IMR-90 (cell line): ENCODE data around the gene SPTLC3. TPM values are rescaled to one million over a fixed set of nuclear protein-coding genes. Genes with fewer than 3 reads are reported as not detected.

Experiments
- ATAC-seq: fragments of 200-7000 bp; cut with Tn5 transposase; 2 replicates; pipeline ENCODE4 v1.9.1; 2020; ENCODE audit warnings: low read depth, mild to moderate bottlenecking, moderate library complexity
- BruUV-seq: library from RNA; stranded (reverse); fragments of 400-500 nt; replicated peaks from 2 replicates; lab custom pipeline; 2021; lab: Mats Ljungman, UMichigan
- CTCF ChIA-PET: fragments of 300-600 bp; formaldehyde crosslinking; extraction: SDS; loops from one replicate; lab custom pipeline; 2021; ENCODE audit warnings: antibody characterized with exemption; lab: Yijun Ruan, JAX
- POLR2A ChIA-PET: fragments of 300-600 bp; sonication (Branson Sonifier 250); formaldehyde crosslinking; loops from one replicate; lab custom pipeline; 2022; ENCODE audit warnings: antibody characterized with exemption; ENCODE audit not compliant: unreplicated experiment; lab: Charles Lee
- DNase-seq: peaks from one replicate; pipeline ENCODE4 v3.0.0; 2013
- H2AFZ ChIP-seq: replicated peaks from 2 replicates; pipeline ENCODE3; 2013; ENCODE audit warnings: low read length, mild to moderate bottlenecking; ENCODE audit not compliant: poor library complexity
- H2AK5ac ChIP-seq: 2 replicates; pipeline ENCODE4 v1.6.1; 2013; ENCODE audit warnings: low read depth, low read length, inconsistent platforms
- H2AK9ac ChIP-seq: replicated peaks from 2 replicates; pipeline ENCODE3; 2013; ENCODE audit warnings: mild to moderate bottlenecking, low read depth, low read length, moderate library complexity; ENCODE audit not compliant: poor library complexity
- H2BK120ac ChIP-seq: 2 replicates; pipeline ENCODE4 v1.6.1; 2013; ENCODE audit warnings: low read depth, low read length, inconsistent platforms
- H2BK15ac ChIP-seq: 3 replicates; pipeline ENCODE4 v1.6.1; 2013; ENCODE audit warnings: low read depth, low read length, inconsistent platforms
- H2BK20ac ChIP-seq: 2 replicates; pipeline ENCODE4 v1.6.1; 2013; ENCODE audit warnings: low read depth, mild to moderate bottlenecking, inconsistent platforms, low read length, moderate library complexity
- H2BK5ac ChIP-seq: 2 replicates; pipeline ENCODE4 v1.6.1; 2013; ENCODE audit warnings: mild to moderate bottlenecking, low read depth, low read length, inconsistent platforms; ENCODE audit not compliant: poor library complexity, severe bottlenecking
- H3K14ac ChIP-seq: replicated peaks from 2 replicates; pipeline ENCODE4 v1.6.1; 2013; ENCODE audit warnings: low read depth, low read length, inconsistent platforms
- H3K18ac ChIP-seq: 2 replicates; pipeline ENCODE4 v1.6.1; 2013; ENCODE audit warnings: low read depth, low read length, control low read depth
- H3K23ac ChIP-seq: 2 replicates; pipeline ENCODE4 v1.6.1; 2013; ENCODE audit warnings: low read depth, low read length, inconsistent platforms
- H3K27ac ChIP-seq: 2 replicates; pipeline ENCODE4 v1.5.1; 2013; ENCODE audit warnings: mild to moderate bottlenecking, control low read depth, low read length; ENCODE audit not compliant: insufficient read depth
- H3K27me3 ChIP-seq: 2 replicates; pipeline ENCODE4 v1.6.1; 2013; ENCODE audit warnings: low read length; ENCODE audit not compliant: control insufficient read depth, insufficient read depth
- H3K36me3 ChIP-seq: 2 replicates; pipeline ENCODE4 v1.6.1; 2013; ENCODE audit warnings: low read length, mixed read lengths; ENCODE audit not compliant: control insufficient read depth, insufficient read depth
- H3K4ac ChIP-seq: 2 replicates; pipeline ENCODE4 v1.6.1; 2013; ENCODE audit warnings: low read depth, low read length, inconsistent platforms
- H3K4me1 ChIP-seq: 2 replicates; pipeline ENCODE4 v1.6.1; 2013; ENCODE audit warnings: low read length, mixed read lengths; ENCODE audit not compliant: control insufficient read depth, insufficient read depth
- H3K4me2 ChIP-seq: 2 replicates; pipeline ENCODE4 v1.6.1; 2013; ENCODE audit warnings: low read depth, mild to moderate bottlenecking, control low read depth, low read length, moderate library complexity
- H3K4me3 ChIP-seq: 2 replicates; pipeline ENCODE4 v1.5.1; 2013; ENCODE audit warnings: low read depth, mild to moderate bottlenecking, control low read depth, low read length, moderate library complexity; ENCODE audit not compliant: insufficient read depth
- H3K56ac ChIP-seq: 2 replicates; pipeline ENCODE4 v1.6.1; 2013; ENCODE audit warnings: low read length, inconsistent platforms; ENCODE audit not compliant: insufficient read depth; ENCODE audit errors: extremely low read depth
- H3K79me1 ChIP-seq, 2 experiments: 2 replicates each; pipeline ENCODE4 v1.6.1; 2013; ENCODE audit warnings: low read length in 2 of 2, inconsistent platforms in 1 of 2, low read depth in 1 of 2
- H3K9ac ChIP-seq: 2 replicates; pipeline ENCODE4 v1.6.1; 2013; ENCODE audit warnings: low read depth, low read length, control low read depth
- H3K9me1 ChIP-seq: 2 replicates; pipeline ENCODE4 v1.6.1; 2013; ENCODE audit warnings: low read length, inconsistent platforms; ENCODE audit not compliant: insufficient read depth
- H3K9me3 ChIP-seq: 2 replicates; pipeline ENCODE4 v1.6.1; 2013; ENCODE audit warnings: low read length; ENCODE audit not compliant: control insufficient read depth, insufficient read depth
- H4K20me1 ChIP-seq: 2 replicates; pipeline ENCODE4 v1.6.1; 2013; ENCODE audit warnings: low read length, inconsistent platforms; ENCODE audit not compliant: insufficient read depth
- H4K5ac ChIP-seq: 2 replicates; pipeline ENCODE4 v1.6.1; 2013; ENCODE audit warnings: mild to moderate bottlenecking, low read depth, low read length, control low read depth
- H4K8ac ChIP-seq, 2 experiments: 2 replicates each; pipeline ENCODE4 v1.6.1; 2013; ENCODE audit warnings: low read depth in 2 of 2, low read length in 2 of 2, control low read depth in 1 of 2, inconsistent platforms in 1 of 2
- H4K91ac ChIP-seq: 2 replicates; pipeline ENCODE4 v1.6.1; 2013; ENCODE audit warnings: low read depth, low read length, inconsistent platforms; ENCODE audit not compliant: insufficient read depth
- CEBPB ChIP-seq: IDR thresholded peaks from 2 replicates; pipeline ENCODE4 v1.6.1; 2012; ENCODE audit warnings: low read depth, low read length, improper control_type of control experiment
- CTCF ChIP-seq: conservative IDR thresholded peaks from 2 replicates; pipeline ENCODE4 v1.5.1; 2012; ENCODE audit warnings: mild to moderate bottlenecking, low read depth, low read length, improper control_type of control experiment
- ELK1 ChIP-seq: fragments of 150-350 bp; IDR thresholded peaks from 2 replicates; pipeline ENCODE4 v1.6.1; 2016; ENCODE audit warnings: low read depth, mild to moderate bottlenecking, low read length, moderate library complexity, borderline replicate concordance
- FOS ChIP-seq: fragments of 150-350 bp; IDR thresholded peaks from 2 replicates; pipeline ENCODE4 v1.6.1; 2016; ENCODE audit warnings: low read depth, low read length
- MAFK ChIP-seq: IDR thresholded peaks from 2 replicates; pipeline ENCODE4 v1.6.1; 2012; ENCODE audit warnings: low read depth, low read length, improper control_type of control experiment
- MAZ ChIP-seq: IDR thresholded peaks from 2 replicates; pipeline ENCODE4 v1.6.1; 2012; ENCODE audit warnings: low read depth, mild to moderate bottlenecking, low read length, improper control_type of control experiment, moderate library complexity, borderline replicate concordance
- NFE2L2 ChIP-seq: fragments of 150-350 bp; IDR thresholded peaks from 2 replicates; pipeline ENCODE4 v1.6.1; 2016; ENCODE audit warnings: low read depth, mild to moderate bottlenecking, low read length
- RAD21 ChIP-seq: IDR thresholded peaks from 2 replicates; pipeline ENCODE4 v1.6.1; 2012; ENCODE audit warnings: low read length, improper control_type of control experiment
- RCOR1 ChIP-seq: IDR thresholded peaks from 2 replicates; pipeline ENCODE4 v1.6.1; 2012; ENCODE audit warnings: mild to moderate bottlenecking, low read length, improper control_type of control experiment; ENCODE audit not compliant: insufficient replicate concordance
- RFX5 ChIP-seq: IDR thresholded peaks from 2 replicates; pipeline ENCODE4 v1.8.0; 2012; ENCODE audit warnings: low read depth, mild to moderate bottlenecking, low read length, moderate library complexity
- SMC3 ChIP-seq: fragments of 150-350 bp; IDR thresholded peaks from 2 replicates; pipeline ENCODE4 v1.6.1; 2016; ENCODE audit warnings: low read depth, mild to moderate bottlenecking, antibody characterized with exemption, low read length, moderate library complexity
- USF2 ChIP-seq: fragments of 150-350 bp; IDR thresholded peaks from 2 replicates; pipeline ENCODE4 v1.6.1; 2017; ENCODE audit warnings: mild to moderate bottlenecking, antibody characterized with exemption, low read length, low read depth
- WGBS, 2 experiments: methylation state at CpG; one replicate each; pipeline versions ENCODE4 v1.1.5 to v1.1.7; 2013; ENCODE audit warnings: missing lambda C conversion rate in 2 of 2; ENCODE audit not compliant: insufficient read length in 1 of 2; ENCODE audit errors: extremely low coverage in 2 of 2; 5-methylcytosine and 5-hydroxymethylcytosine counted together
- dilution Hi-C: fragments of 300-500 bp; cut with HindIII; formaldehyde crosslinking; loops from one replicate; pipeline ENCODE4 v1.14.3; 2018; ENCODE audit warnings: low sequenced_read_pairs; ENCODE audit not compliant: unreplicated experiment
- in situ Hi-C: fragments of 300-500 bp; cut with MboI; formaldehyde crosslinking; loops from 3 replicates; pipeline ENCODE4 v1.14.3; 2019; ENCODE audit warnings: low sequenced_read_pairs, inconsistent platforms, mixed read lengths
- intact Hi-C: fragments of 100-400 bp; cut with micrococcal nuclease; formaldehyde crosslinking; loops from 2 replicates; pipeline ENCODE4 v1.10.0; 2022
- polyA plus RNA-seq, 3 experiments: library from polyadenylated mRNA; depleted of rRNA; stranded (reverse); fragments of >200 nt; gene quantifications; 2 replicates each; pipeline ENCODE4 v1.2.3, GENCODE V29; 2012; ENCODE audit warnings: low replicate concordance in 1 of 3
- total RNA-seq: library from RNA; depleted of rRNA; stranded (reverse); fragments of >200 nt; gene quantifications from 2 replicates; pipeline ENCODE4 v1.2.3, GENCODE V29; 2012

Gene SPTLC3
- total and polyA plus RNA-seq, 2 of the 4 experiments (the other 2 are of a cell fraction): 0.44 to 1.6 TPM

- H3K9me1 ChIP-seq: no peaks in the 10 kb centered on the region
- no peak overlapping the region for H4K8ac ChIP-seq
- H4K20me1 ChIP-seq: no peaks in the 10 kb centered on the region
- no CpG with 5 or more reads among the region's 4 CpGs for whole genome bisulfite sequencing, 2 experiments
- H3K4me2 ChIP-seq: no peak overlapping the region
- no peak overlapping the region for H3K4ac ChIP-seq
- no peak overlapping the region for H3K27ac ChIP-seq
- no peak overlapping the region for H2BK15ac ChIP-seq
- no peaks in the 10 kb centered on the region for H3K27me3 ChIP-seq
- no peak overlapping the region for H3K23ac ChIP-seq
- no peak overlapping the region for H2AK9ac ChIP-seq
- no peak overlapping the region for H2BK120ac ChIP-seq
- H3K36me3 ChIP-seq: no peaks in the 10 kb centered on the region
- ATAC-seq (no peak), DNase-seq (no peak)
- H4K91ac ChIP-seq: no peak overlapping the region
- H2AK5ac ChIP-seq: no peak overlapping the region
- TF ChIP-seq NFE2L2 (no peak), CEBPB (no peak), ELK1 (no peak), RFX5 (no peak), RAD21 (no peak), FOS (no peak), MAZ (no peak), SMC3 (no peak), CTCF (no peak), MAFK (no peak), RCOR1 (no peak), USF2 (no peak)
- BruUV-seq: TSS peak; percentile 70
- no peaks in the 10 kb centered on the region for H3K79me1 ChIP-seq
- H2BK20ac ChIP-seq: no peak overlapping the region
- no peaks in the 10 kb centered on the region for H3K4me1 ChIP-seq
- intact Hi-C loops: no loop called here
- H2BK5ac ChIP-seq: no peak overlapping the region
- no peak overlapping the region for H3K4me3 ChIP-seq
- no peaks in the 10 kb centered on the region for H3K9me3 ChIP-seq
- no peak overlapping the region for H3K18ac ChIP-seq
- H2AFZ ChIP-seq: no peak overlapping the region
- dilution Hi-C loops: no loop called here
- no peak overlapping the region for H3K56ac ChIP-seq
- CTCF ChIA-PET: interaction anchor here (0.6 kb wide), 1 partner anchor 9 kb away, joined by 3 read pairs; no protein-coding TSS in a partner anchor
- no peak overlapping the region for H3K9ac ChIP-seq
- H3K14ac ChIP-seq: no peak overlapping the region
- no peak overlapping the region for H4K5ac ChIP-seq
- POLR2A ChIA-PET: no interaction called here
- in situ Hi-C loops: no loop called here
Measured at GRCh38 chr20:13165203-13165602, 156.4 kb downstream of the SPTLC3 start.
